Panc1 (cell line): ENCODE data around the gene NCOA6. TPM values are rescaled to one million over a fixed set of nuclear protein-coding genes. Genes with fewer than 3 reads are reported as not detected.

ENCODE experiments used
- ATAC-seq: fragments of 200-7000 bp; cut with Tn5 transposase; 2 replicates; pipeline ENCODE4 v1.9.1; 2020; ENCODE audit warnings: mild to moderate bottlenecking, moderate library complexity
- BruUV-seq: library from RNA; stranded (reverse); fragments of 400-500 nt; replicated peaks from 2 replicates; lab custom pipeline; 2021; lab: Mats Ljungman, UMichigan
- CTCF ChIA-PET: fragments of 300-600 bp; sonication (Branson Sonifier 250); formaldehyde crosslinking; loops from one replicate; lab custom pipeline; 2022; ENCODE audit warnings: antibody characterized with exemption; lab: Charles Lee
- POLR2A ChIA-PET: fragments of 300-600 bp; sonication (Branson Sonifier 250); formaldehyde crosslinking; loops from one replicate; lab custom pipeline; 2022; ENCODE audit warnings: antibody characterized with exemption; lab: Charles Lee
- DNase-seq: peaks from one replicate; pipeline ENCODE4 v3.0.0-alpha.2; 2010; ENCODE audit warnings: low read depth, low spot score
- H3K27ac ChIP-seq: 2 replicates; pipeline ENCODE4 v1.5.1; 2011; ENCODE audit warnings: mild to moderate bottlenecking, low read length, inconsistent platforms
- H3K27me3 ChIP-seq: fragments of 200-500 bp; sonication (Bioruptor generic); 2 replicates; pipeline ENCODE4 v1.6.0; 2014; ENCODE audit warnings: low read length, inconsistent platforms; ENCODE audit not compliant: control insufficient read depth, insufficient read depth
- H3K36me3 ChIP-seq: fragments of 200-500 bp; sonication (Bioruptor generic); 2 replicates; pipeline ENCODE4 v1.5.1; 2014; ENCODE audit warnings: inconsistent platforms, mild to moderate bottlenecking, low read length, moderate library complexity; ENCODE audit not compliant: control insufficient read depth, insufficient read depth
- H3K4me1 ChIP-seq: 2 replicates; pipeline ENCODE4 v1.5.1; 2011; ENCODE audit warnings: inconsistent platforms, mild to moderate bottlenecking, low read length, moderate library complexity; ENCODE audit not compliant: control insufficient read depth, insufficient read depth
- H3K4me3 ChIP-seq, 2 experiments: 2 replicates each; pipeline ENCODE4 v1.5.1; 2011 to 2012; ENCODE audit warnings: low read depth in 2 of 2, low read length in 2 of 2, mild to moderate bottlenecking in 2 of 2, inconsistent platforms in 1 of 2, moderate library complexity in 1 of 2
- H3K9me3 ChIP-seq: fragments of 200-500 bp; sonication (Bioruptor generic); 2 replicates; pipeline ENCODE4 v1.5.1; 2014; ENCODE audit warnings: low read depth, mild to moderate bottlenecking, inconsistent platforms, low read length, moderate library complexity; ENCODE audit not compliant: control insufficient read depth, insufficient read depth
- CTCF ChIP-seq: fragments of 450-650 bp; IDR thresholded peaks from 2 replicates; pipeline ENCODE4 v1.5.1; 2017; ENCODE audit warnings: mild to moderate bottlenecking
- POLR2AphosphoS5 ChIP-seq: IDR thresholded peaks from 2 replicates; pipeline ENCODE4 v1.6.1; 2012; ENCODE audit warnings: mild to moderate bottlenecking, low read depth, low read length, moderate library complexity
- SIN3A ChIP-seq: IDR thresholded peaks from 2 replicates; pipeline ENCODE4 v1.6.1; 2012; ENCODE audit warnings: low read depth, mild to moderate bottlenecking, low read length, moderate library complexity, borderline replicate concordance; ENCODE audit not compliant: insufficient read depth
- TCF7L2 ChIP-seq: IDR thresholded peaks from 2 replicates; pipeline ENCODE4 v1.6.1; 2011; ENCODE audit warnings: mild to moderate bottlenecking, low read depth, low read length, inconsistent platforms
- in situ Hi-C: cut with HindIII; loops from 2 replicates; pipeline ENCODE4 v1.10.0; 2016; ENCODE audit warnings: low sequenced_read_pairs, low pct_unique_long_range_greater_than_20kb
- intact Hi-C: fragments of 100-400 bp; cut with micrococcal nuclease; formaldehyde crosslinking; loops from one replicate; pipeline ENCODE4 v1.10.0; 2022; ENCODE audit not compliant: unreplicated experiment
- total RNA-seq: library from RNA; stranded (reverse); gene quantifications from one replicate; pipeline ENCODE4 v1.2.1, GENCODE V29; 2021; ENCODE audit not compliant: unreplicated experiment
- TF ChIP-seq, protein P1 (sequence below), 2 experiments: IDR thresholded peaks; 2 replicates each; pipeline ENCODE4 v1.6.1; 2011 to 2012; ENCODE audit warnings: low read depth in 2 of 2, control low read depth in 1 of 2, low read length in 1 of 2, mild to moderate bottlenecking in 1 of 2, moderate library complexity in 1 of 2; ENCODE audit not compliant: insufficient read depth in 1 of 2

The NCOA6 gene
- total RNA-seq, 1 experiment from 2014 or later = 28.9 TPM

DNA sequence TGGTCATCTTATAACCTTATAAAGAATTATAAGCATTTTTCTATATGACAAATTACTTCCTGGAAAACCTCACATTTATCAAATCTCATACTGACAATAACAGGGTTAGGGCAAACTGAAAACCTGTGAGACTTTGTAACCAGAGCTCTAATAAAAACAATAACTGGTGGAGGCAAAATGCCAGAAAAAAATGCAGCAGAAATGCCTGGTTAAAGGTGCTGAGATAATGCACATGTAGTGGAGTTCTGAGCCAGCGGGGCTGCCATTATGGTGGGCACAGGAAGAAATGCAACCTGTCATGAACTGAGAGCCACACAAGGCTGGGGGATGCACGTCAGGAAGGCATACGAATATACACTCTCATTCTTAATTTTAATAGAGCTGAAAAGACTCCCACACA is 53.0 kb downstream of the NCOA6 start:
- TF ChIP-seq POLR2AphosphoS5 (no peak), SIN3A (no peak), CTCF (no peak), TCF7L2 (no peak)
- TF ChIP-seq, protein P1, sequence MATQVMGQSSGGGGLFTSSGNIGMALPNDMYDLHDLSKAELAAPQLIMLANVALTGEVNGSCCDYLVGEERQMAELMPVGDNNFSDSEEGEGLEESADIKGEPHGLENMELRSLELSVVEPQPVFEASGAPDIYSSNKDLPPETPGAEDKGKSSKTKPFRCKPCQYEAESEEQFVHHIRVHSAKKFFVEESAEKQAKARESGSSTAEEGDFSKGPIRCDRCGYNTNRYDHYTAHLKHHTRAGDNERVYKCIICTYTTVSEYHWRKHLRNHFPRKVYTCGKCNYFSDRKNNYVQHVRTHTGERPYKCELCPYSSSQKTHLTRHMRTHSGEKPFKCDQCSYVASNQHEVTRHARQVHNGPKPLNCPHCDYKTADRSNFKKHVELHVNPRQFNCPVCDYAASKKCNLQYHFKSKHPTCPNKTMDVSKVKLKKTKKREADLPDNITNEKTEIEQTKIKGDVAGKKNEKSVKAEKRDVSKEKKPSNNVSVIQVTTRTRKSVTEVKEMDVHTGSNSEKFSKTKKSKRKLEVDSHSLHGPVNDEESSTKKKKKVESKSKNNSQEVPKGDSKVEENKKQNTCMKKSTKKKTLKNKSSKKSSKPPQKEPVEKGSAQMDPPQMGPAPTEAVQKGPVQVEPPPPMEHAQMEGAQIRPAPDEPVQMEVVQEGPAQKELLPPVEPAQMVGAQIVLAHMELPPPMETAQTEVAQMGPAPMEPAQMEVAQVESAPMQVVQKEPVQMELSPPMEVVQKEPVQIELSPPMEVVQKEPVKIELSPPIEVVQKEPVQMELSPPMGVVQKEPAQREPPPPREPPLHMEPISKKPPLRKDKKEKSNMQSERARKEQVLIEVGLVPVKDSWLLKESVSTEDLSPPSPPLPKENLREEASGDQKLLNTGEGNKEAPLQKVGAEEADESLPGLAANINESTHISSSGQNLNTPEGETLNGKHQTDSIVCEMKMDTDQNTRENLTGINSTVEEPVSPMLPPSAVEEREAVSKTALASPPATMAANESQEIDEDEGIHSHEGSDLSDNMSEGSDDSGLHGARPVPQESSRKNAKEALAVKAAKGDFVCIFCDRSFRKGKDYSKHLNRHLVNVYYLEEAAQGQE (IDR thresholded peaks at IDR 0.05; ENCODE audit: insufficient read depth in 1 of 2, low read depth in 2 of 2, low read length in 1 of 2) = no peak
- DNase-seq = no peak
- peaks cover 9% of the 10 kb centered on the region for H3K36me3 ChIP-seq
- in situ Hi-C loops (no loop called here), intact Hi-C loops (no loop called here)
- no TSS peak for BruUV-seq
- H3K4me3 ChIP-seq = no peak overlapping the region
- no peaks in the 10 kb centered on the region for H3K4me1 ChIP-seq
- H3K9me3 ChIP-seq = no peaks in the 10 kb centered on the region
- ATAC-seq = no peak
- H3K27me3 ChIP-seq = no peaks in the 10 kb centered on the region
- ChIA-PET POLR2A (no interaction called here), CTCF (interaction anchor here (0.6 kb wide), 1 partner anchor 24 kb away, joined by 3 read pairs; no protein-coding TSS in a partner anchor)
- no peak overlapping the region for H3K27ac ChIP-seq

DNA sequence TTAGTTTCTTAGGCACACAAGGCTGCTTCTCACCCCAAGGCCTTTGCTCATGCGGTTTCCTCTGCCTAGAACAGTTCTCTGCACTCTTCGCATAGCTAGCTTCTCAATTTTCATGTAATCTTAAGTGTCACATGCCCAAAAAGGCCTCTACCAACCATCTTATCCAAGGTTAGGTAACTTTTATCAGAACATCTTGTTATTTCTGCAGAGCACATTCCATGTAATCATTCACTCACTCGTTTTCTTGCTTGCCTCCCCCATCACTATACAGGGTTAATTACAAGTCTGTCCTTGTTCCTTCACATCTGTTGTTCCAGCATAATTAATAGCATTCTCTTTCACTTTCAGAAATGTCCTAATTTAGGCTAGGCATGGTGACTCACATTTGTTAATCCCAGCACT is 53.8 kb downstream of the NCOA6 start:
- no peaks in the 10 kb centered on the region for H3K4me1 ChIP-seq
- CTCF ChIA-PET = no interaction called here
- POLR2A ChIA-PET = interaction anchor here (0.6 kb wide), 1 partner anchor 324 kb away, joined by 9 read pairs; no protein-coding TSS in a partner anchor
- H3K36me3 ChIP-seq = peaks cover 9% of the 10 kb centered on the region
- no peaks in the 10 kb centered on the region for H3K9me3 ChIP-seq
- ATAC-seq (no peak), DNase-seq (no peak)
- in situ Hi-C loops = no loop called here
- H3K27me3 ChIP-seq = no peaks in the 10 kb centered on the region
- H3K27ac ChIP-seq = no peak overlapping the region
- no TSS peak for BruUV-seq
- H3K4me3 ChIP-seq = no peak overlapping the region
- intact Hi-C loops = no loop called here
- TF ChIP-seq POLR2AphosphoS5 (no peak), SIN3A (no peak), TCF7L2 (no peak), CTCF (no peak)
